ENCODE data around the gene CLEC16A. TPM values are rescaled to one million over a fixed set of nuclear protein-coding genes. Genes with fewer than 3 reads are reported as not detected.

CLEC16A gene
- total RNA-seq, 4 donors from 2014 or later = 38.2 to 153 (median 92.7) TPM

GRCh38 chr16:11149011-11149616 is 204.8 kb downstream of the CLEC16A start:
- Histone ChIP-seq H3K27me3 (no peaks in the 10 kb centered on the region), H3K9me3 (no peaks in the 10 kb centered on the region), H3K36me3 (no peaks in the 10 kb centered on the region), H3K27ac (no peak overlapping the region), H3K4me1 (no peaks in the 10 kb centered on the region), H3K4me3 (no peak overlapping the region)
- no peak for DNase-seq
- intact Hi-C loops (cut with DNase I; ENCODE audit: low total_unique reads) = loop anchor here (10.0 kb wide), 1 partner anchor 106 kb away; the partner anchor contains the start of gene SOCS1
- in situ Hi-C loops (cut with MboI; ENCODE audit: low pct_ligation_motif_present in 1 of 4, low pct_unique_long_range_greater_than_20kb in 1 of 4, low sequenced_read_pairs in 3 of 4) = no loop called here
- WGBS, 2 donors (ENCODE audit: low coverage in 1 of 2) = 94% methylated on average over 5 of the region's 5 CpGs
- TF ChIP-seq EP300 (IDR thresholded peaks at IDR 0.05; ENCODE audit: low read depth) (no peak), POLR2AphosphoS5 (IDR thresholded peaks at IDR 0.05) (no peak), POLR2A (IDR thresholded peaks at IDR 0.05) (no peak), CTCF (IDR thresholded peaks at IDR 0.05) (no peak)

GRCh38 chr16:11150190-11150589 is 205.8 kb downstream of the CLEC16A start:
- TF ChIP-seq CTCF (IDR thresholded peaks at IDR 0.05) (no peak), POLR2A (IDR thresholded peaks at IDR 0.05) (no peak), POLR2AphosphoS5 (IDR thresholded peaks at IDR 0.05) (no peak), EP300 (IDR thresholded peaks at IDR 0.05; ENCODE audit: low read depth) (no peak)
- no peaks in the 10 kb centered on the region for H3K9me3 ChIP-seq
- no peak for DNase-seq
- 96 to 100% methylated on average over 2 to 5 of the region's 5 CpGs for WGBS, 2 donors (ENCODE audit: low coverage in 1 of 2)
- no peaks in the 10 kb centered on the region for H3K4me1 ChIP-seq
- intact Hi-C loops (cut with DNase I; ENCODE audit: low total_unique reads) = no loop called here
- no peak overlapping the region for H3K27ac ChIP-seq
- no peaks in the 10 kb centered on the region for H3K27me3 ChIP-seq
- H3K4me3 ChIP-seq = no peak overlapping the region
- H3K36me3 ChIP-seq = no peaks in the 10 kb centered on the region
- in situ Hi-C loops (cut with MboI; ENCODE audit: low pct_ligation_motif_present in 1 of 4, low pct_unique_long_range_greater_than_20kb in 1 of 4, low sequenced_read_pairs in 3 of 4) = no loop called here

GRCh38 chr16:11151156-11151884 is 207.0 kb downstream of the CLEC16A start:
- in situ Hi-C loops (cut with MboI; ENCODE audit: low pct_ligation_motif_present in 1 of 4, low pct_unique_long_range_greater_than_20kb in 1 of 4, low sequenced_read_pairs in 3 of 4) (no loop called here), intact Hi-C loops (cut with DNase I; ENCODE audit: low total_unique reads) (no loop called here)
- Histone ChIP-seq H3K27ac (no peak overlapping the region), H3K36me3 (no peaks in the 10 kb centered on the region), H3K27me3 (no peaks in the 10 kb centered on the region), H3K9me3 (no peaks in the 10 kb centered on the region), H3K4me3 (no peak overlapping the region), H3K4me1 (no peaks in the 10 kb centered on the region)
- no peak for TF ChIP-seq EP300 (IDR thresholded peaks at IDR 0.05; ENCODE audit: low read depth)
- no peak for TF ChIP-seq CTCF (IDR thresholded peaks at IDR 0.05)
- no peak for TF ChIP-seq POLR2AphosphoS5 (IDR thresholded peaks at IDR 0.05)
- TF ChIP-seq POLR2A (IDR thresholded peaks at IDR 0.05) = no peak
- no peak for DNase-seq
- WGBS, 2 donors (ENCODE audit: low coverage in 1 of 2) = 86% methylated on average over 5 to 9 of the region's 9 CpGs

- no peak for DNase-seq
- TF ChIP-seq POLR2AphosphoS5 (IDR thresholded peaks at IDR 0.05) (no peak), CTCF (IDR thresholded peaks at IDR 0.05) (no peak), EP300 (IDR thresholded peaks at IDR 0.05; ENCODE audit: low read depth) (no peak), POLR2A (IDR thresholded peaks at IDR 0.05) (no peak)
These were observed 207.7 kb downstream of the CLEC16A start for GRCh38 chr16:11151885-11152629.

More at GRCh38 chr16:11151885-11152629, 207.7 kb downstream of the CLEC16A start:
- Histone ChIP-seq H3K36me3 (no peaks in the 10 kb centered on the region), H3K27ac (no peak overlapping the region), H3K4me1 (no peaks in the 10 kb centered on the region), H3K27me3 (no peaks in the 10 kb centered on the region), H3K9me3 (no peaks in the 10 kb centered on the region), H3K4me3 (no peak overlapping the region)
- in situ Hi-C loops (cut with MboI; ENCODE audit: low pct_ligation_motif_present in 1 of 4, low pct_unique_long_range_greater_than_20kb in 1 of 4, low sequenced_read_pairs in 3 of 4) = no loop called here
- WGBS, 2 donors (ENCODE audit: low coverage in 1 of 2) = 90 to 92% methylated on average over 8 to 12 of the region's 12 CpGs
- intact Hi-C loops (cut with DNase I; ENCODE audit: low total_unique reads) = no loop called here

All from transverse colon (tissue), 4 donors.